HepG2 (cell line): ENCODE data around the gene NEAT1. TPM values are rescaled to one million over a fixed set of nuclear protein-coding genes. Genes with fewer than 3 reads are reported as not detected.
A peak's percentile ranks its signal among the peaks of the same experiment; 100 is the strongest.

Experiments used
- ELF3 ChIP-seq: IDR thresholded peaks from 2 replicates; pipeline ENCODE4 v1.6.1; 2016; ENCODE audit warnings: missing genetic modification reagents, missing compliant biosample characterization
- FLYWCH1 ChIP-seq: sonication (generic); formaldehyde crosslinking; IDR thresholded peaks from 2 replicates; pipeline ENCODE4 v1.8.1; 2023; ENCODE audit warnings: mild to moderate bottlenecking, missing genetic modification reagents
- FOSL2 ChIP-seq: sonication (generic); formaldehyde crosslinking; IDR thresholded peaks from 2 replicates; pipeline ENCODE4 v1.4.0; 2020; ENCODE audit warnings: missing genetic modification reagents
- FOXO4 ChIP-seq: sonication (generic); formaldehyde crosslinking; conservative IDR thresholded peaks from 2 replicates; pipeline ENCODE4 v1.8.1; 2023; ENCODE audit warnings: missing genetic modification reagents
- GABPB1 ChIP-seq: IDR thresholded peaks from 2 replicates; pipeline ENCODE4 v1.6.1; 2016; ENCODE audit warnings: mild to moderate bottlenecking, missing genetic modification reagents, moderate library complexity, missing compliant biosample characterization
- HOXA3 ChIP-seq: sonication (generic); formaldehyde crosslinking; IDR thresholded peaks from 2 replicates; pipeline ENCODE4 v1.5.0; 2020; ENCODE audit warnings: missing genetic modification reagents
- KLF13 ChIP-seq: sonication (generic); formaldehyde crosslinking; IDR thresholded peaks from 2 replicates; pipeline ENCODE4 v1.4.0; 2020; ENCODE audit warnings: mild to moderate bottlenecking, missing genetic modification reagents
- MYNN ChIP-seq: sonication (generic); formaldehyde crosslinking; IDR thresholded peaks from 2 replicates; pipeline ENCODE4 v1.4.0; 2020; ENCODE audit warnings: mild to moderate bottlenecking, low read depth, missing genetic modification reagents
- NR3C1 ChIP-seq: sonication (generic); formaldehyde crosslinking; IDR thresholded peaks from 2 replicates; pipeline ENCODE4 v1.4.0; 2020; ENCODE audit warnings: missing genetic modification reagents
- PHF8 ChIP-seq: sonication (generic); formaldehyde crosslinking; IDR thresholded peaks from 2 replicates; pipeline ENCODE4 v1.5.0; 2020; ENCODE audit warnings: missing genetic modification reagents
- POLR2A ChIP-seq, 2 experiments: IDR thresholded peaks; 2 replicates each; pipeline ENCODE4 v1.6.1; 2011; ENCODE audit warnings: low read depth in 2 of 2, low read length in 2 of 2, mild to moderate bottlenecking in 1 of 2, moderate library complexity in 1 of 2; ENCODE audit not compliant: insufficient read depth in 1 of 2
- RXRA ChIP-seq: sonication (generic); formaldehyde crosslinking; IDR thresholded peaks from 2 replicates; pipeline ENCODE4 v1.5.1; 2020; ENCODE audit warnings: missing genetic modification reagents
- SKIL ChIP-seq: sonication (generic); formaldehyde crosslinking; IDR thresholded peaks from 2 replicates; pipeline ENCODE4 v1.8.0; 2022; ENCODE audit warnings: missing genetic modification reagents, mild to moderate bottlenecking, moderate library complexity, borderline replicate concordance
- TARDBP ChIP-seq: sonication (generic); formaldehyde crosslinking; IDR thresholded peaks from 2 replicates; pipeline ENCODE4 v1.8.0; 2022; ENCODE audit warnings: mild to moderate bottlenecking, missing genetic modification reagents
- ZBTB34 ChIP-seq: sonication (generic); formaldehyde crosslinking; IDR thresholded peaks from 2 replicates; pipeline ENCODE4 v1.8.0; 2022; ENCODE audit warnings: mild to moderate bottlenecking, missing genetic modification reagents
- ZMAT3 ChIP-seq: sonication (generic); formaldehyde crosslinking; conservative IDR thresholded peaks from 2 replicates; pipeline ENCODE4 v1.7.0; 2021; ENCODE audit warnings: missing genetic modification reagents
- ZNF12 ChIP-seq: sonication (generic); formaldehyde crosslinking; IDR thresholded peaks from 2 replicates; pipeline ENCODE4 v1.5.0; 2020; ENCODE audit warnings: missing genetic modification reagents
- ZNF121 ChIP-seq: sonication (generic); formaldehyde crosslinking; IDR thresholded peaks from 2 replicates; pipeline ENCODE4 v1.5.0; 2020; ENCODE audit warnings: mild to moderate bottlenecking, missing genetic modification reagents
- ZNF230 ChIP-seq: sonication (generic); formaldehyde crosslinking; IDR thresholded peaks from 2 replicates; pipeline ENCODE4 v1.4.0; 2020; ENCODE audit warnings: mild to moderate bottlenecking, missing genetic modification reagents
- ZNF331 ChIP-seq: sonication (generic); formaldehyde crosslinking; IDR thresholded peaks from 2 replicates; pipeline ENCODE4 v1.4.0; 2020; ENCODE audit warnings: missing genetic modification reagents
- ZNF337 ChIP-seq: sonication (generic); formaldehyde crosslinking; IDR thresholded peaks from 2 replicates; pipeline ENCODE4 v1.5.1; 2020; ENCODE audit warnings: missing genetic modification reagents, low read depth, mild to moderate bottlenecking, borderline replicate concordance
- ZNF614 ChIP-seq: IDR thresholded peaks from 2 replicates; pipeline ENCODE4 v1.6.1; 2018; ENCODE audit warnings: missing biosample characterization, missing genetic modification reagents, inconsistent platforms, borderline replicate concordance
- ZNF629 ChIP-seq: sonication (generic); formaldehyde crosslinking; conservative IDR thresholded peaks from 2 replicates; pipeline ENCODE4 v1.5.0; 2020; ENCODE audit warnings: missing genetic modification reagents
- ZNF772 ChIP-seq: sonication (generic); formaldehyde crosslinking; IDR thresholded peaks from 2 replicates; pipeline ENCODE4 v1.5.0; 2020; ENCODE audit warnings: mild to moderate bottlenecking, missing genetic modification reagents
- ZSCAN20 ChIP-seq: sonication (generic); formaldehyde crosslinking; IDR thresholded peaks from 2 replicates; pipeline ENCODE4 v1.4.0; 2020; ENCODE audit warnings: missing genetic modification reagents, mild to moderate bottlenecking, borderline replicate concordance
- ZSCAN22 ChIP-seq: sonication (generic); formaldehyde crosslinking; IDR thresholded peaks from 2 replicates; pipeline ENCODE4 v1.4.0; 2020; ENCODE audit warnings: mild to moderate bottlenecking, missing genetic modification reagents
- polyA plus RNA-seq, 8 experiments: library from polyadenylated mRNA; depleted of rRNA in 3 of 8; stranded (reverse) in 7 of 8; unstranded in 1 of 8; fragments of >200 nt; fragmentation: Illumina TruSeq in 4 of 8; extraction: Trizol in 4 of 8; gene quantifications; 2 replicates each; pipeline versions ENCODE4 v1.2.1 to v1.2.3, GENCODE V29; 2011 to 2016; ENCODE audit warnings: low read depth in 4 of 8, missing spikeins in 1 of 8, mixed read lengths in 1 of 8; ENCODE audit not compliant: insufficient read depth in 1 of 8
- total RNA-seq, 5 experiments: library from RNA; depleted of rRNA; stranded (reverse); fragments of >200 nt; fragmentation: Illumina TruSeq; extraction: Trizol; gene quantifications; 2 replicates each; pipeline ENCODE4 v1.2.3, GENCODE V29; 2016; ENCODE audit warnings: low read depth in 1 of 5
- TF ChIP-seq, protein P1 (sequence below): sonication (generic); formaldehyde crosslinking; IDR thresholded peaks from 2 replicates; pipeline ENCODE4 v1.4.0; 2020; ENCODE audit warnings: low read depth, mild to moderate bottlenecking, missing genetic modification reagents

NEAT1 gene
- total and polyA plus RNA-seq, 2 of the 13 experiments (the other 11 are each of a cell fraction or from before 2014, with no cell fraction given), result 20.5 to 41.2 TPM

GRCh38 chr11:65429724-65430405, 7.3 kb downstream of the NEAT1 start (continued):
- TF ChIP-seq SKIL (CRISPR knock-in tag) (no peak), HOXA3 (CRISPR knock-in tag) (no peak), ZNF121 (CRISPR knock-in tag) (no peak), ZSCAN20 (CRISPR knock-in tag) (no peak), FOSL2 (CRISPR knock-in tag) (no peak), PHF8 (no peak), RXRA (no peak), ZNF12 (CRISPR knock-in tag) (no peak), ELF3 (CRISPR knock-in tag) (no peak), FLYWCH1 (CRISPR knock-in tag) (no peak), ZNF772 (CRISPR knock-in tag) (no peak), FOXO4 (no peak), ZNF331 (CRISPR knock-in tag) (no peak), ZBTB34 (CRISPR knock-in tag) (no peak; the same call in 1 of the 2 replicates), ZNF629 (CRISPR knock-in tag) (no peak), NR3C1 (CRISPR knock-in tag) (no peak), ZNF337 (CRISPR knock-in tag) (no peak), ZSCAN22 (CRISPR knock-in tag) (no peak), ZNF230 (CRISPR knock-in tag) (no peak), ZNF614 (no peak), KLF13 (CRISPR knock-in tag) (no peak), MYNN (CRISPR knock-in tag) (no peak), TARDBP (peak; percentile 35; the same call in 1 of the 2 replicates), GABPB1 (0 out of 2 replicates have a peak, but pooled peaks have one; percentile 25), POLR2A (IDR thresholded peaks at IDR 0.05; ENCODE audit: insufficient read depth in 1 of 2, low read depth in 2 of 2, low read length in 2 of 2) (peak; percentile 57 to 93), ZMAT3 (CRISPR knock-in tag) (no peak)
- TF ChIP-seq, protein P1, sequence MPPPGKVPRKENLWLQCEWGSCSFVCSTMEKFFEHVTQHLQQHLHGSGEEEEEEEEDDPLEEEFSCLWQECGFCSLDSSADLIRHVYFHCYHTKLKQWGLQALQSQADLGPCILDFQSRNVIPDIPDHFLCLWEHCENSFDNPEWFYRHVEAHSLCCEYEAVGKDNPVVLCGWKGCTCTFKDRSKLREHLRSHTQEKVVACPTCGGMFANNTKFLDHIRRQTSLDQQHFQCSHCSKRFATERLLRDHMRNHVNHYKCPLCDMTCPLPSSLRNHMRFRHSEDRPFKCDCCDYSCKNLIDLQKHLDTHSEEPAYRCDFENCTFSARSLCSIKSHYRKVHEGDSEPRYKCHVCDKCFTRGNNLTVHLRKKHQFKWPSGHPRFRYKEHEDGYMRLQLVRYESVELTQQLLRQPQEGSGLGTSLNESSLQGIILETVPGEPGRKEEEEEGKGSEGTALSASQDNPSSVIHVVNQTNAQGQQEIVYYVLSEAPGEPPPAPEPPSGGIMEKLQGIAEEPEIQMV, result no peak
